ENCODE results near the gene DPF3.

GRCh38 chr14:72882463-72882862 is 11.4 kb downstream of the DPF3 start:
- TF ChIP-seq, protein P1, sequence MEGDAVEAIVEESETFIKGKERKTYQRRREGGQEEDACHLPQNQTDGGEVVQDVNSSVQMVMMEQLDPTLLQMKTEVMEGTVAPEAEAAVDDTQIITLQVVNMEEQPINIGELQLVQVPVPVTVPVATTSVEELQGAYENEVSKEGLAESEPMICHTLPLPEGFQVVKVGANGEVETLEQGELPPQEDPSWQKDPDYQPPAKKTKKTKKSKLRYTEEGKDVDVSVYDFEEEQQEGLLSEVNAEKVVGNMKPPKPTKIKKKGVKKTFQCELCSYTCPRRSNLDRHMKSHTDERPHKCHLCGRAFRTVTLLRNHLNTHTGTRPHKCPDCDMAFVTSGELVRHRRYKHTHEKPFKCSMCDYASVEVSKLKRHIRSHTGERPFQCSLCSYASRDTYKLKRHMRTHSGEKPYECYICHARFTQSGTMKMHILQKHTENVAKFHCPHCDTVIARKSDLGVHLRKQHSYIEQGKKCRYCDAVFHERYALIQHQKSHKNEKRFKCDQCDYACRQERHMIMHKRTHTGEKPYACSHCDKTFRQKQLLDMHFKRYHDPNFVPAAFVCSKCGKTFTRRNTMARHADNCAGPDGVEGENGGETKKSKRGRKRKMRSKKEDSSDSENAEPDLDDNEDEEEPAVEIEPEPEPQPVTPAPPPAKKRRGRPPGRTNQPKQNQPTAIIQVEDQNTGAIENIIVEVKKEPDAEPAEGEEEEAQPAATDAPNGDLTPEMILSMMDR (IDR thresholded peaks at IDR 0.05; ENCODE audit: low read length) = no peak
- TF ChIP-seq EZH2 (optimal IDR thresholded peaks at IDR 0.05; ENCODE audit: low read depth, low read length) = no peak
- no peak for TF ChIP-seq EZH2phosphoT487 (IDR thresholded peaks at IDR 0.05; ENCODE audit: low read length)
